ENCODE data around the gene ALPL. TPM values are rescaled to one million over a fixed set of nuclear protein-coding genes. Genes with fewer than 3 reads are reported as not detected.
A peak's percentile ranks its signal among the peaks of the same experiment; 100 is the strongest.
"Not testable (repeated sequence)": the region's sequence is repeated elsewhere in the genome, so short reads cannot be mapped to it uniquely, and the experiment has no call there.

ALPL gene
- total RNA-seq (2021) (4.8 and 8.8 TPM in 2 replicates), Bru-seq, nascent RNA (percentile 29 among the genes with signal in this experiment), BruChase-seq, experiment 1, labeled RNA remaining after a 2-hour chase (percentile 31 among the genes with signal in this experiment), BruChase-seq, experiment 2, labeled RNA remaining after a 6-hour chase (percentile 35 among the genes with signal in this experiment)
- long read RNA-seq, transcript ALPL-204 (12 exons, 2,589 nt): major isoform, 19 of 24 reads
- long read RNA-seq, partial matches to known transcripts: 0 of 24 reads
- long read RNA-seq, other reads (novel, unspliced or antisense): 4 of 24 reads

DNA sequence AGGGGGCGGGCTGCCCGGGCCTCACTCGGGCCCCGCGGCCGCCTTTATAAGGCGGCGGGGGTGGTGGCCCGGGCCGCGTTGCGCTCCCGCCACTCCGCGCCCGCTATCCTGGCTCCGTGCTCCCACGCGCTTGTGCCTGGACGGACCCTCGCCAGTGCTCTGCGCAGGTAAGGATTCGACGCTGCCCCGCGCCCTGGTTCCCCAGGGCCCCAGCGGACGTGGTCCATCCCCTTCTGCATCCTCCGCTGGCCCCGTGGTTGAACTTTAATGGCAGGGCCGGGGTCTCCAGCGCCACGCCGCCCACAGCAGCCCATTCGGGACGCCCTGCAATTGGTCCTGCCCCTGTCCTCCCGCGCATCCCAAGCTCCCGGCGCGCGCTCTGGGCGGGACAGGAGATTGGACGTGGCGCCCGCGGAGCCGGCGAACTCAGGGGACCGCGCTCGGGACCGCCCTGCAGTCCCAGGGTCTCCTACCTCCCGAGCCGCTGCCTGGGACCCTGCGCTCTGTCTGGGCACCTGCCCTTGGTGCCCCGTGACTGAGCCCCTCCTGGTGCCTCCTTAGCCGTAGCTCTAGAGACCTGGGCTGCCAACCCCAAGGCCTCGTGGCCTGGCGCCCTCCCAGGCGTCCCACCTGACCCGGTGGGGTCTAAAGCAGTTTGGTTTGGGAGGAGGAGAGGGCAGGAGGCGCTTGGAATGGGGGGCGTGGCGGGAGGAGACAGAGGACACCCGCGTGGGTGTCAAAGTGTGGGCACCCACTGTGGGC is at the start of gene ALPL:
Gene ALPL (plus strand): TSS at position 73 of the 762 bp plus-strand sequence. CDS start 44,659 bp downstream, outside the sequence.
- H3K27me3 ChIP-seq (replicated peaks; ENCODE audit: insufficient read depth, low read depth, low read length, poor library complexity): no peaks in the 10 kb centered on the region
- peak within 1 kb of the TSS; percentile 40 for H3K4me3 ChIP-seq (ENCODE audit: low read depth, low read length, poor library complexity, severe bottlenecking)
- peaks cover 8% of the 10 kb centered on the region for H3K4me1 ChIP-seq (ENCODE audit: insufficient read depth, low read length, poor library complexity, severe bottlenecking)
- no peaks in the 10 kb centered on the region for H3K36me3 ChIP-seq (ENCODE audit: insufficient read depth, low read length, poor library complexity, severe bottlenecking)
- no peak within 1 kb of the TSS for H3K27ac ChIP-seq (ENCODE audit: low read depth, low read length, poor library complexity, severe bottlenecking)
- H3K9me3 ChIP-seq (ENCODE audit: low read depth, low read length, poor library complexity, severe bottlenecking): no peaks in the 10 kb centered on the region
- POLR2A ChIA-PET (ENCODE audit: low non-redundant PET): no interaction called here
- intact Hi-C loops (cut with micrococcal nuclease; ENCODE audit: unreplicated experiment): loop anchor here (5.0 to 10.0 kb wide), 3 partner anchors 88 to 275 kb away; no protein-coding TSS in a partner anchor
- no TSS peak for BruUV-seq (replicated peaks)
- CTCF ChIA-PET: interaction anchor here (0.6 to 1.1 kb wide), 3 partner anchors 8 to 428 kb away, joined by 3 read pairs; no protein-coding TSS in a partner anchor
- TF ChIP-seq EZH2 (IDR thresholded peaks at IDR 0.05; ENCODE audit: borderline replicate concordance, low read depth, low read length, poor library complexity, severe bottlenecking) (no peak), CTCF (conservative IDR thresholded peaks at IDR 0.05; ENCODE audit: low read depth, low read length) (no peak)
- no peak for DNase-seq (ENCODE audit: low spot score)

DNA sequence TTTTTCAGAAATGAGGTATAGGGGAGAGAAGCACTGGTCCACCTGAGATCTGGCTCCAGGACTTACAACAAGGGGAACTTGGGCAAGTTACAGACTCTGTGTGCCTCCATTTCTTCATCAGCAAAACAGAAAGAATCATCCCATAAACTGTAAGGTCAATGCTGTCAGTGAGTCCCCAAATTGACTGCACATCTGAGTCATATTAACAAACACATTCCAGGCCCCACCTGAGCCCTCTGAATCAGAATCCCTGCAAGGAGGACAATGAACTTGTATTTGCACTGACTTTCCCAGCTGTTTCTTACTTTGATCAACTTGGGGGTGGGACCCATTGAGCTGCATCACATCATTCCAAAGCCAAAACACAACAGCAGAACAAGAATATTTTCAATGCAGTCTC is 44.1 kb upstream of the ALPL start:
- DNase-seq (ENCODE audit: low spot score); H3K27me3 ChIP-seq (replicated peaks; ENCODE audit: insufficient read depth, low read depth, low read length, poor library complexity); H3K4me1 ChIP-seq (ENCODE audit: insufficient read depth, low read length, poor library complexity, severe bottlenecking); H3K4me3 ChIP-seq (ENCODE audit: low read depth, low read length, poor library complexity, severe bottlenecking); CTCF ChIA-PET; BruUV-seq (replicated peaks); H3K36me3 ChIP-seq (ENCODE audit: insufficient read depth, low read length, poor library complexity, severe bottlenecking); H3K9me3 ChIP-seq (ENCODE audit: low read depth, low read length, poor library complexity, severe bottlenecking); intact Hi-C loops (cut with micrococcal nuclease; ENCODE audit: unreplicated experiment); POLR2A ChIA-PET (ENCODE audit: low non-redundant PET); H3K27ac ChIP-seq (ENCODE audit: low read depth, low read length, poor library complexity, severe bottlenecking): not testable (repeated sequence)

DNA sequence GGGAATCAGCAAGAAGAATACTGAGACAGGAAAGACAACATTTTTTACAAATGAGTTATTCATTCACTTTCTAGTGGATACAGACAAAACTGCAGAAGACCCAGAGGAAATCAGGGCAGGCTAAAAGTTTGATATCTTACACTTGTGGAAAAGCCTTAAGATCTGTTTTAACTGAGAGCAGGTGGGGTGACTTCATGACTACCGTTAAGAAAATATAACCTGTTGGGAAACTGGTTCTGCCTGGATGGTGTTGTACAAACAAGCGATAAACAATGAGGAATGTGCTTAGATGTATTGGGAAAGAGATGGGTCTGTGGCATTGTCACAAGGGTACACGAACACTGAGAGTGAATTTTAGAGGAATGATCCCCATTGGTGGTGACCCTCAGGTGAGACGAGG is 41.3 kb upstream of the ALPL start:
- H3K4me1 ChIP-seq (ENCODE audit: insufficient read depth, low read length, poor library complexity, severe bottlenecking); H3K9me3 ChIP-seq (ENCODE audit: low read depth, low read length, poor library complexity, severe bottlenecking); H3K27me3 ChIP-seq (replicated peaks; ENCODE audit: insufficient read depth, low read depth, low read length, poor library complexity); H3K36me3 ChIP-seq (ENCODE audit: insufficient read depth, low read length, poor library complexity, severe bottlenecking); BruUV-seq (replicated peaks); POLR2A ChIA-PET (ENCODE audit: low non-redundant PET); DNase-seq (ENCODE audit: low spot score); CTCF ChIA-PET; intact Hi-C loops (cut with micrococcal nuclease; ENCODE audit: unreplicated experiment); H3K4me3 ChIP-seq (ENCODE audit: low read depth, low read length, poor library complexity, severe bottlenecking); H3K27ac ChIP-seq (ENCODE audit: low read depth, low read length, poor library complexity, severe bottlenecking): not testable (repeated sequence)

DNA sequence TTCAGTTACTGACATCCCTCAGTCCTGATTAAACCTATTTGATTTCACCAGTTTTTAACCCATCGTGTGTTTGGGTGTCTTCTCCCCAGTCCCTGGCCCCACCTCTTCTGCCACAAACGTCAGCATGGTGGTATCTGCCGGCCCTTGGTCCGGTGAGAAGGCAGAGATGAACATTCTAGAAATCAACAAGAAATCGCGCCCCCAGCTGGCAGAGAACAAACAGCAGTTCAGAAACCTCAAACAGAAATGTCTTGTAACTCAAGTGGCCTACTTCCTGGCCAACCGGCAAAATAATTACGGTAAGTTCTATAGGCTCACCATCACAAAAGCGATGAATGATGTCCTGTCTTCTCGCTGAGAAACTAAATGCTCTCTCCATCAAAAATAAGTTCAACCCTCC is 40.6 kb upstream of the ALPL start:
- TF ChIP-seq EZH2 (IDR thresholded peaks at IDR 0.05; ENCODE audit: borderline replicate concordance, low read depth, low read length, poor library complexity, severe bottlenecking): no peak
- TF ChIP-seq CTCF (conservative IDR thresholded peaks at IDR 0.05; ENCODE audit: low read depth, low read length): peak; percentile 40
- Histone ChIP-seq H3K27me3 (replicated peaks; ENCODE audit: insufficient read depth, low read depth, low read length, poor library complexity) (no peaks in the 10 kb centered on the region), H3K27ac (ENCODE audit: low read depth, low read length, poor library complexity, severe bottlenecking) (no peak overlapping the region), H3K4me1 (ENCODE audit: insufficient read depth, low read length, poor library complexity, severe bottlenecking) (no peaks in the 10 kb centered on the region), H3K36me3 (ENCODE audit: insufficient read depth, low read length, poor library complexity, severe bottlenecking) (no peaks in the 10 kb centered on the region), H3K9me3 (ENCODE audit: low read depth, low read length, poor library complexity, severe bottlenecking) (no peaks in the 10 kb centered on the region), H3K4me3 (ENCODE audit: low read depth, low read length, poor library complexity, severe bottlenecking) (no peak overlapping the region)
- DNase-seq (ENCODE audit: low spot score): peak; percentile 4
- intact Hi-C loops (cut with micrococcal nuclease; ENCODE audit: unreplicated experiment): no loop called here
- CTCF ChIA-PET: no interaction called here
- BruUV-seq (replicated peaks): no TSS peak
- POLR2A ChIA-PET (ENCODE audit: low non-redundant PET): no interaction called here
